Measurements from ENCODE around the gene CNTNAP2. TPM values are rescaled to one million over a fixed set of nuclear protein-coding genes. Genes with fewer than 3 reads are reported as not detected.
"Not testable (repeated sequence)": the region's sequence is repeated elsewhere in the genome, so short reads cannot be mapped to it uniquely, and the experiment has no call there.

Gene CNTNAP2
- total and polyA plus RNA-seq, 2 donors = 5.1 to 10.3 TPM

DNA sequence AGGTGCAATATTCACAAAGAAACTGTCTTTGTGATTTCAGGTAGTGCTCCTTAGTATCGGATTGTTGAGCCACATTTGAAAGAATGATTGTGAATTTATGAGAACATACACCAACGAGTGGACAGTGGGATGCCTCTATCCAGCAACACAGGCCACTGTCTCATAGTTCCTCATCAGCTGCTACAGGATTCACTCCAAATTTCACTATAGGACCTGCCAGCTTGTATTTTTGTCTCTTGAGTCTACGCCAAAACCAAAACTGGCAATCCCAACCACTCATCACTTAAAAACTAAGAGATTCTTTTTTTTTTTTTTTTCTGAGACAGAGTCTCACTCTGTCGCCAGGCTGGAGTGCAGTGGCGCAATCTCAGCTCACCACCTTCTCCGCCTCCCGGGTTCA, 964.5 kb downstream of the CNTNAP2 start:
- WGBS = 96% methylated on average over 7 of the region's 7 CpGs
- no peaks in the 10 kb centered on the region for H3K36me3 ChIP-seq (ENCODE audit: control insufficient read depth in 2 of 2, insufficient read depth in 2 of 2, low read length in 1 of 2)
- no peak overlapping the region for H3K4me3 ChIP-seq (ENCODE audit: low read length in 2 of 2)
- no peaks in the 10 kb centered on the region for H3K9me3 ChIP-seq (ENCODE audit: control insufficient read depth in 2 of 2, insufficient read depth in 1 of 2, low read length in 1 of 2)
- H3K4me1 ChIP-seq (ENCODE audit: control insufficient read depth in 2 of 2, insufficient read depth in 2 of 2, low read length in 2 of 2) = no peaks in the 10 kb centered on the region
- no peaks in the 10 kb centered on the region for H3K27me3 ChIP-seq (ENCODE audit: control insufficient read depth in 2 of 2, insufficient read depth in 1 of 2, low read length in 1 of 2)
- no peak overlapping the region for H3K27ac ChIP-seq (ENCODE audit: low read depth in 1 of 2, low read length in 1 of 2)
- DNase-seq (ENCODE audit: low read depth in 6 of 9, low spot score in 9 of 9) = no peak

DNA sequence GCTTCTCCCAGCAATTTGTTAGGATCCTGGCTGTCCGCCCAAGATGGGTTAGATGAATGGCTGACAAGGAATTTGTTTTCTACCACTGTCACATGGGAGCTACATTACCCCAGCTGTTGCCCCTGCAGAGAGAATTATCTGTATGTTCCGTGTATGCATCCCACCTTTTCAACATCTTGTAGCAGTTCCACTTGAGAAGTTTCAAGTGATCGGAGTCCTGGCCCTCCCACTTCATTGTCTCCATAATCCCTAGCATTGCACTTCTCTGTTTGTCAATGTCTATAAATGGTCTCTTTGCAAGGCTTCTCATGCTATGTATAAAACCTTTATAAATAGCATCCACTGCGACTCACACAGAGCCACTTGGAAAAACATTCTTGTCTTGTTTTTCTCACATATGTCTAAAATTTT, 972.5 kb downstream of the CNTNAP2 start:
- Histone ChIP-seq H3K4me3 (ENCODE audit: low read length in 2 of 2) (no peak overlapping the region), H3K36me3 (ENCODE audit: control insufficient read depth in 2 of 2, insufficient read depth in 2 of 2, low read length in 1 of 2) (no peaks in the 10 kb centered on the region), H3K9me3 (ENCODE audit: control insufficient read depth in 2 of 2, insufficient read depth in 1 of 2, low read length in 1 of 2) (peaks cover 0 to 5% of the 10 kb centered on the region in 2 donors), H3K27me3 (ENCODE audit: control insufficient read depth in 2 of 2, insufficient read depth in 1 of 2, low read length in 1 of 2) (no peaks in the 10 kb centered on the region), H3K4me1 (ENCODE audit: control insufficient read depth in 2 of 2, insufficient read depth in 2 of 2, low read length in 2 of 2) (no peaks in the 10 kb centered on the region), H3K27ac (ENCODE audit: low read depth in 1 of 2, low read length in 1 of 2) (no peak overlapping the region)
- 83% methylated on average over 4 of the region's 4 CpGs for WGBS
- DNase-seq (ENCODE audit: low read depth in 6 of 9, low spot score in 9 of 9) = no peak

DNA sequence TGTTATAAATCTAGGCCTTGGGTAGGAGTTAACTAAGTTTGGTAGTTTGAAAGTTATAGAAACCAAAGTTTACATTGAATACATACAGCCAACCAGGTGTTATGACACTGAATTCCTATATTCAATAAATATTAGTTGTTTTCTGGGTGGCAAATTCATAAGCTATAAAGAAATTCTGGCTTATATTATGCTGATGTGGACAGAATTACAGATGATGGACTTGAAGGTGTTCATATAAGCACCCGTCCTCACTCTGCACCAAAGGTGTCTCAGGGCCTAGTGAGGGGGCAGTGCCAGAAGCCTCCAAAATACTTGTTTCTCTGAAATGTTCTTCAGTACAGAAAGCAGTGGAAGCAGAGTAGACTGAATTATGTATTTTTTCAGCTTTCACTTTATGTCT, 973.0 kb downstream of the CNTNAP2 start:
- DNase-seq (ENCODE audit: low read depth in 6 of 9, low spot score in 9 of 9) = no peak
- Histone ChIP-seq H3K36me3 (ENCODE audit: control insufficient read depth in 2 of 2, insufficient read depth in 2 of 2, low read length in 1 of 2) (no peaks in the 10 kb centered on the region), H3K4me1 (ENCODE audit: control insufficient read depth in 2 of 2, insufficient read depth in 2 of 2, low read length in 2 of 2) (no peaks in the 10 kb centered on the region), H3K27ac (ENCODE audit: low read depth in 1 of 2, low read length in 1 of 2) (no peak overlapping the region), H3K27me3 (ENCODE audit: control insufficient read depth in 2 of 2, insufficient read depth in 1 of 2, low read length in 1 of 2) (no peaks in the 10 kb centered on the region), H3K9me3 (ENCODE audit: control insufficient read depth in 2 of 2, insufficient read depth in 1 of 2, low read length in 1 of 2) (peaks cover 0 to 9% of the 10 kb centered on the region in 2 donors), H3K4me3 (ENCODE audit: low read length in 2 of 2) (no peak overlapping the region)
- 89% methylated on average over 1 of the region's 1 CpG for WGBS

DNA sequence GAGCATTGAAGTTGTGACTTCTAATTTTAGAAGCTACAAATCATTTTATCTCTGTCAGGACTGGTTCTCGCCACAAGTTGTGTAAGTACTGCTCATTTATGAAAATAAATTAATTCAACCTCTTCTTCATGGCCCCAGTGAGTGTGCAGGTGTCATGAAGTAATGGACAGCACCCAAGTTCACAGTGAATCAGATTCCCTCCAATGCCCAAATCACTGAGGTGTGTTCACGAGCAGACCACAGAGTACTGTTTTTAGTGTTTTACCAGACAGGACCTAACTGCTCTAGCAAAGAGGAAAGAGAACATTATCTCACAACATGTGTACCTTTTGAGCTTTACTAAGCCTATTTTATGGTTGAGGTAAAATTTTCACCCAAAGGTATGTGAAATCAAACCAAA, 980.0 kb downstream of the CNTNAP2 start:
- no peak overlapping the region for H3K4me3 ChIP-seq (ENCODE audit: low read length in 2 of 2)
- H3K27ac ChIP-seq (ENCODE audit: low read depth in 1 of 2, low read length in 1 of 2) = no peak overlapping the region
- H3K27me3 ChIP-seq (ENCODE audit: control insufficient read depth in 2 of 2, insufficient read depth in 1 of 2, low read length in 1 of 2) = no peaks in the 10 kb centered on the region
- no peaks in the 10 kb centered on the region for H3K36me3 ChIP-seq (ENCODE audit: control insufficient read depth in 2 of 2, insufficient read depth in 2 of 2, low read length in 1 of 2)
- H3K4me1 ChIP-seq (ENCODE audit: control insufficient read depth in 2 of 2, insufficient read depth in 2 of 2, low read length in 2 of 2) = no peaks in the 10 kb centered on the region
- no peak for DNase-seq (ENCODE audit: low read depth in 6 of 9, low spot score in 9 of 9)
- WGBS = 60% methylated on average over 2 of the region's 2 CpGs
- H3K9me3 ChIP-seq (ENCODE audit: control insufficient read depth in 2 of 2, insufficient read depth in 1 of 2, low read length in 1 of 2) = peaks cover 0 to 9% of the 10 kb centered on the region in 2 donors

DNA sequence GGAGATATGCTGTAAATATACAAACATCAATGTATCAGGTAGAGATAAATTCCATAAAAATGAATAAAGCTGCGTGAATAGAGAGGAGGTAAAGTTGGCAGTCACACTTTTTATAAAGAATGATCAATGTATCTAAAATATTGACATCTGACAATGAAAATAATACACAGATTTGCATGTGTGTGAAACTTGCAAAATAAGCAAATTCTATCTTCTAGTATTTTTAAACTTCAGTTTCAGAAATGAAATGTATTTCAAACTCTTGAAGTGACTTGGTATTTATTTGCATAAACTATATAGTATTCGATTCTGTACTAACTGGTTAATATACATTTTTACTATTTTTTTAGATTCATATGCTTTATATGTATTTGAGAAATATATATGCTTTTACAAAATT, 986.6 kb downstream of the CNTNAP2 start:
- H3K4me1 ChIP-seq (ENCODE audit: control insufficient read depth in 2 of 2, insufficient read depth in 2 of 2, low read length in 2 of 2) = no peaks in the 10 kb centered on the region
- H3K36me3 ChIP-seq (ENCODE audit: control insufficient read depth in 2 of 2, insufficient read depth in 2 of 2, low read length in 1 of 2) = no peaks in the 10 kb centered on the region
- H3K4me3 ChIP-seq (ENCODE audit: low read length in 2 of 2) = no peak overlapping the region
- H3K27me3 ChIP-seq (ENCODE audit: control insufficient read depth in 2 of 2, insufficient read depth in 1 of 2, low read length in 1 of 2) = no peaks in the 10 kb centered on the region
- no peak for DNase-seq (ENCODE audit: low read depth in 6 of 9, low spot score in 9 of 9)
- 80% methylated on average over 2 of the region's 2 CpGs for WGBS
- peaks cover 0 to 5% of the 10 kb centered on the region in 2 donors for H3K9me3 ChIP-seq (ENCODE audit: control insufficient read depth in 2 of 2, insufficient read depth in 1 of 2, low read length in 1 of 2)
- H3K27ac ChIP-seq (ENCODE audit: low read depth in 1 of 2, low read length in 1 of 2) = no peak overlapping the region

DNA sequence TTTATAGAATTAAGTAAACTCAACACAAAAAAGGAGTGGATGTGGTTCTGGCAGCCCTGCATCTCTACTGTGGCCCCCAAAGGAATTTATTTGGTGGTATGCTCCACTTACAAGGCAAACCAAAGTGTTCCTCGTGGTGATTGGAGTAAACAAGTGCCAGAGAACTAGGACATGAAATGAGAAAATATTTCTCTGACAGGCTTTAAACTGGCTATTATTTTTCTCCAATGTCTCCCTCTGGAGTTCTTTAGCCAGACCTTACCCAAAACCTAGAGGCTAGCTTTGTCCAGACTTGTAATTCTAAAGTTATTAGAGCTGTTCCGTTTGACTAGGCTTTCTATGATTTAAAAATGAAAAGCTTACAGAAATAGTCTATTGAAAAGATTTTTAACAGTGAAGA, 990.1 kb downstream of the CNTNAP2 start:
- no peak overlapping the region for H3K4me3 ChIP-seq (ENCODE audit: low read length in 2 of 2)
- no peak overlapping the region for H3K27ac ChIP-seq (ENCODE audit: low read depth in 1 of 2, low read length in 1 of 2)
- H3K4me1 ChIP-seq (ENCODE audit: control insufficient read depth in 2 of 2, insufficient read depth in 2 of 2, low read length in 2 of 2) = no peaks in the 10 kb centered on the region
- H3K9me3 ChIP-seq (ENCODE audit: control insufficient read depth in 2 of 2, insufficient read depth in 1 of 2, low read length in 1 of 2) = no peaks in the 10 kb centered on the region
- no peaks in the 10 kb centered on the region for H3K27me3 ChIP-seq (ENCODE audit: control insufficient read depth in 2 of 2, insufficient read depth in 1 of 2, low read length in 1 of 2)
- no peak for DNase-seq (ENCODE audit: low read depth in 6 of 9, low spot score in 9 of 9)
- H3K36me3 ChIP-seq (ENCODE audit: control insufficient read depth in 2 of 2, insufficient read depth in 2 of 2, low read length in 1 of 2) = no peaks in the 10 kb centered on the region
- WGBS = 65% methylated on average over 2 of the region's 2 CpGs

DNA sequence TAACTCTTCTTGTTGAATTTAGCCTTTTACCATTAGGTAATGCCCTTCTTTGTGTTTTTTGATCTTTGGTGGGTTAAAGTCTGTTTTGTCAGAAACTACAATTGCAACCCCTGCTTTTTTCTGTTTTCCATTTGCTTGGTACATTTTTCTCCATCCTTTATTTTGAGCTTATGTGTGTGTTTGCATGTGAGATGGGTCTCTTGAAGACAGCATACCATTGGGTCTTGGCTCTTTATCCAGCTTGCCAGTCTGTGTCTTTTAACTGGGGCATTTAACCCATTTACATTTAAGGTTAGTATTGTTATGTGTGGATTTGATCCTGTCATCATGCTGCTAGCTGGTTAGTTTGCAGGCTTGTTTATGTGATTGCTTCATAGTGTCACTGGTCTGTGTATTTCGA, 997.9 kb downstream of the CNTNAP2 start:
- H3K4me3 ChIP-seq (ENCODE audit: low read length in 2 of 2); H3K4me1 ChIP-seq (ENCODE audit: control insufficient read depth in 2 of 2, insufficient read depth in 2 of 2, low read length in 2 of 2); DNase-seq (ENCODE audit: low read depth in 6 of 9, low spot score in 9 of 9); H3K36me3 ChIP-seq (ENCODE audit: control insufficient read depth in 2 of 2, insufficient read depth in 2 of 2, low read length in 1 of 2); H3K27me3 ChIP-seq (ENCODE audit: control insufficient read depth in 2 of 2, insufficient read depth in 1 of 2, low read length in 1 of 2); H3K27ac ChIP-seq (ENCODE audit: low read depth in 1 of 2, low read length in 1 of 2): not testable (repeated sequence)
- WGBS = 92% methylated on average over 1 of the region's 1 CpG
- peaks cover 2 to 13% of the 10 kb centered on the region in 2 donors for H3K9me3 ChIP-seq (ENCODE audit: control insufficient read depth in 2 of 2, insufficient read depth in 1 of 2, low read length in 1 of 2)

DNA sequence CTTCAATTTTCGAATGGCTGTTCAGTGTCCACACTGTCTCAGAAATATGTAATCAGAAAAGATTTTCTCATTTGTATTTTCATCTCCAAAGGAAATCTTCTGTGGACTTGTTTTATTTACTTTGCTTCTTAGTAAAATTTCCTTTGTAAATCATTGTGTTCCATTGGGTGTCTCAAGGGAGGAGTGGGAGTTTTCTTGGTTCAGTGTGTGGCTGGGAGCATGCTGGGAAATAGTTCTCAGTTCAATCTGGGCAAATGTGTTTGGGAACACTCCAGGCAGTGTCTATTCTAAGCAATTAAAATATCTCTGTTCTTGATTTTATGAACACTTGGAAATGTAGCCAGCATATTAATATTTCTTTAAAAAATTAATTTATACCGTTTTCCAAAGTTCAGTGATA, 1019.8 kb downstream of the CNTNAP2 start:
- no peaks in the 10 kb centered on the region for H3K36me3 ChIP-seq (ENCODE audit: control insufficient read depth in 2 of 2, insufficient read depth in 2 of 2, low read length in 1 of 2)
- 94% methylated on average over 2 of the region's 2 CpGs for WGBS
- no peaks in the 10 kb centered on the region for H3K9me3 ChIP-seq (ENCODE audit: control insufficient read depth in 2 of 2, insufficient read depth in 1 of 2, low read length in 1 of 2)
- H3K27me3 ChIP-seq (ENCODE audit: control insufficient read depth in 2 of 2, insufficient read depth in 1 of 2, low read length in 1 of 2) = no peaks in the 10 kb centered on the region
- H3K4me1 ChIP-seq (ENCODE audit: control insufficient read depth in 2 of 2, insufficient read depth in 2 of 2, low read length in 2 of 2) = no peaks in the 10 kb centered on the region
- H3K27ac ChIP-seq (ENCODE audit: low read depth in 1 of 2, low read length in 1 of 2) = no peak overlapping the region
- H3K4me3 ChIP-seq (ENCODE audit: low read length in 2 of 2) = no peak overlapping the region
- DNase-seq (ENCODE audit: low read depth in 6 of 9, low spot score in 9 of 9) = no peak

DNA sequence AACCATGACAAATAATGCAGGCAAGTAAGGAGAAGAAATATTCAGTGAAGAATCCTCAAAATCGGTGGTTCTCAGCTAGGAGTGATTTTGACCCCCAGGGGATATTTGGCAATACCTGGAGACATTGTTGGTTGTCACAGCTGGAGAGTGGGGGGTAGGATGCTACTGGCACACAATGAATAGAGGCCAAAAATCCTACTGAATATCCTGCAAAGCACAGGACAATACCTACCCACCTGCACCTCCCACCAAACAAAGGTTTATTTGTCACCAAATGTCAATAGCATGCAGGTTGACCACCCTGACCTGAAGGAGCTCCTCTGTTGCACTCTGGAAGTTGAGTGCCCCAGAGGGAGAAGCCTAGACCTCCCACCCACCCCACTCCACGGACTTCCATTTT, 1028.6 kb downstream of the CNTNAP2 start:
- DNase-seq (ENCODE audit: low read depth in 6 of 9, low spot score in 9 of 9) = no peak
- Histone ChIP-seq H3K27me3 (ENCODE audit: control insufficient read depth in 2 of 2, insufficient read depth in 1 of 2, low read length in 1 of 2) (no peaks in the 10 kb centered on the region), H3K4me1 (ENCODE audit: control insufficient read depth in 2 of 2, insufficient read depth in 2 of 2, low read length in 2 of 2) (no peaks in the 10 kb centered on the region), H3K9me3 (ENCODE audit: control insufficient read depth in 2 of 2, insufficient read depth in 1 of 2, low read length in 1 of 2) (no peaks in the 10 kb centered on the region), H3K4me3 (ENCODE audit: low read length in 2 of 2) (no peak overlapping the region), H3K36me3 (ENCODE audit: control insufficient read depth in 2 of 2, insufficient read depth in 2 of 2, low read length in 1 of 2) (no peaks in the 10 kb centered on the region), H3K27ac (ENCODE audit: low read depth in 1 of 2, low read length in 1 of 2) (no peak overlapping the region)
- WGBS = 77% methylated on average over 2 of the region's 2 CpGs

DNA sequence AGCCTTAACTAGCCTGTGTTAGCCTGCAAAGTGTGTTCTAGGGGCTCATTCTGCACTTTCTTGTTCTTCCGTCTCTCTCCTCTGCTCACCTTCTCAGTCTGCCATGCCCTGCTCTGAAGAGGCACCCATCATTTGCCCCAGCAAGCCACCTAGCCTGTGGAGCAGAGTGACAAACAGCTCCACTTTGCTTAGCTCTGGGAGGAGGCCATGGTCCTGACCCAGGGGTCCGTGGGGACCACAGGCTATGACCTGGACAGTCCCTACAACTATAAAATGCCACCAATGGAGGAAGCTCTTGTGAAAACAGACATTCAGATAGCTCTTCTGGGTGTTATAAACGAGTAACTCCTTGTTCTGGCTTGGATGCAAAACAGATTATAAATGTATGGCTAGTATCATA, 1029.6 kb downstream of the CNTNAP2 start:
- H3K27me3 ChIP-seq (ENCODE audit: control insufficient read depth in 2 of 2, insufficient read depth in 1 of 2, low read length in 1 of 2) = no peaks in the 10 kb centered on the region
- no peaks in the 10 kb centered on the region for H3K9me3 ChIP-seq (ENCODE audit: control insufficient read depth in 2 of 2, insufficient read depth in 1 of 2, low read length in 1 of 2)
- WGBS = 87% methylated on average over 3 of the region's 3 CpGs
- no peak for DNase-seq (ENCODE audit: low read depth in 6 of 9, low spot score in 9 of 9)
- no peaks in the 10 kb centered on the region for H3K4me1 ChIP-seq (ENCODE audit: control insufficient read depth in 2 of 2, insufficient read depth in 2 of 2, low read length in 2 of 2)
- no peak overlapping the region for H3K27ac ChIP-seq (ENCODE audit: low read depth in 1 of 2, low read length in 1 of 2)
- H3K36me3 ChIP-seq (ENCODE audit: control insufficient read depth in 2 of 2, insufficient read depth in 2 of 2, low read length in 1 of 2) = no peaks in the 10 kb centered on the region
- no peak overlapping the region for H3K4me3 ChIP-seq (ENCODE audit: low read length in 2 of 2)
